HG03571 (cell line): ENCODE data around the gene MED13L.

ENCODE experiments used
- ATAC-seq: cut with Tn5 transposase; IDR thresholded peaks from one replicate; pipeline ENCODE4 v1.9.1; 2021; ENCODE audit not compliant: unreplicated experiment

Gene MED13L

GRCh38 chr12:116159593-116160200 is 117.8 kb downstream of the MED13L start:
- no peak for ATAC-seq

- ATAC-seq, result no peak
These were observed 118.3 kb downstream of the MED13L start for GRCh38 chr12:116159175-116159574.

- no peak for ATAC-seq
These were observed 119.6 kb downstream of the MED13L start for GRCh38 chr12:116157845-116158267.

- ATAC-seq, result no peak
These were observed 120.9 kb downstream of the MED13L start for GRCh38 chr12:116156614-116157013.

- ATAC-seq, result no peak
These were observed 122.1 kb downstream of the MED13L start for GRCh38 chr12:116155383-116155782.

GRCh38 chr12:116153983-116154382 is 123.5 kb downstream of the MED13L start:
- ATAC-seq, result no peak

- no peak for ATAC-seq
These were observed 124.4 kb downstream of the MED13L start for GRCh38 chr12:116153113-116153512.

- no peak for ATAC-seq
These were observed 125.2 kb downstream of the MED13L start for GRCh38 chr12:116152268-116152667.

- no peak for ATAC-seq
These were observed 127.0 kb downstream of the MED13L start for GRCh38 chr12:116150452-116150851.

GRCh38 chr12:116150001-116150400 is 127.5 kb downstream of the MED13L start:
- no peak for ATAC-seq

GRCh38 chr12:116148844-116149243 is 128.6 kb downstream of the MED13L start:
- ATAC-seq, result no peak

- ATAC-seq, result no peak
These were observed 131.1 kb downstream of the MED13L start for GRCh38 chr12:116146386-116146785.

- ATAC-seq, result no peak
These were observed 132.0 kb downstream of the MED13L start for GRCh38 chr12:116145451-116145850.

- ATAC-seq, result no peak
These were observed 133.1 kb downstream of the MED13L start for GRCh38 chr12:116144384-116144783.

- no peak for ATAC-seq
These were observed 133.6 kb downstream of the MED13L start for GRCh38 chr12:116143909-116144308.

- no peak for ATAC-seq
These were observed 134.3 kb downstream of the MED13L start for GRCh38 chr12:116142936-116143898.

GRCh38 chr12:116141833-116142162 is 135.7 kb downstream of the MED13L start:
- no peak for ATAC-seq

- ATAC-seq, result no peak
These were observed 136.2 kb downstream of the MED13L start for GRCh38 chr12:116141110-116141832.

GRCh38 chr12:116140529-116140928 is 137.0 kb downstream of the MED13L start:
- no peak for ATAC-seq

GRCh38 chr12:116138781-116139180 is 138.7 kb downstream of the MED13L start:
- no peak for ATAC-seq

- no peak for ATAC-seq
These were observed 139.1 kb downstream of the MED13L start for GRCh38 chr12:116138364-116138763.

GRCh38 chr12:116137318-116137717 is 140.2 kb downstream of the MED13L start:
- ATAC-seq, result no peak
